ENCODE results near the gene TYSND1.

DNA sequence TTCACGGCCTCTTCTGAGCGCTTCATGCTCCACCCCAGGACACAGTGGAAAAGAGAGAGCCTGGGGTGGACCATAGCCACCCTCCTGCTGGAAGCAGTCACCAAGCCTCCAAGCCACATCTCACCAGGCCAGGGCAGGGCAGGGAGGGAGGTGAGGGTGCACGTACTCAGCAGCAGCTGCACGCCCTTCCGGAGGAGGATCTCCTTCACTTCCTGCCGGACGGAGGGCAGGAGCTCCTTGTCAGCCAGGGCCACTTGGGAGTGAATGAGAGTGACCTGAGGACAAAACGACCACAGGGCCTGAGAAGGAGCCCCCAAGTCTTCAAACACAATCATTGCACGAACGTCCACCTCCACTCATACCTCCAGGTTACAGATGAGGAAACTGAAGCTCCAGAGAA, 28.9 kb downstream of the TYSND1 start:
- TF ChIP-seq POLR2A (IDR thresholded peaks at IDR 0.05) (no peak), EP300 (IDR thresholded peaks at IDR 0.05) (no peak), POLR2AphosphoS5 (IDR thresholded peaks at IDR 0.05) (no peak)
- TF ChIP-seq, protein P1, sequence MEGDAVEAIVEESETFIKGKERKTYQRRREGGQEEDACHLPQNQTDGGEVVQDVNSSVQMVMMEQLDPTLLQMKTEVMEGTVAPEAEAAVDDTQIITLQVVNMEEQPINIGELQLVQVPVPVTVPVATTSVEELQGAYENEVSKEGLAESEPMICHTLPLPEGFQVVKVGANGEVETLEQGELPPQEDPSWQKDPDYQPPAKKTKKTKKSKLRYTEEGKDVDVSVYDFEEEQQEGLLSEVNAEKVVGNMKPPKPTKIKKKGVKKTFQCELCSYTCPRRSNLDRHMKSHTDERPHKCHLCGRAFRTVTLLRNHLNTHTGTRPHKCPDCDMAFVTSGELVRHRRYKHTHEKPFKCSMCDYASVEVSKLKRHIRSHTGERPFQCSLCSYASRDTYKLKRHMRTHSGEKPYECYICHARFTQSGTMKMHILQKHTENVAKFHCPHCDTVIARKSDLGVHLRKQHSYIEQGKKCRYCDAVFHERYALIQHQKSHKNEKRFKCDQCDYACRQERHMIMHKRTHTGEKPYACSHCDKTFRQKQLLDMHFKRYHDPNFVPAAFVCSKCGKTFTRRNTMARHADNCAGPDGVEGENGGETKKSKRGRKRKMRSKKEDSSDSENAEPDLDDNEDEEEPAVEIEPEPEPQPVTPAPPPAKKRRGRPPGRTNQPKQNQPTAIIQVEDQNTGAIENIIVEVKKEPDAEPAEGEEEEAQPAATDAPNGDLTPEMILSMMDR (IDR thresholded peaks at IDR 0.05) = no peak
